SK-N-SH treated with all-trans-retinoic acid at 6 μM for 48 hours (cell line): ENCODE data around the gene MRLN.

Experiments
- ATAC-seq: fragments of 200-7000 bp; cut with Tn5 transposase; 3 replicates; pipeline ENCODE4 v1.9.1; 2020; ENCODE audit warnings: mild to moderate bottlenecking, moderate library complexity
- ARNTL ChIP-seq: fragments of 450-650 bp; formaldehyde crosslinking; IDR thresholded peaks from 2 replicates; pipeline ENCODE4 v1.5.0; 2020; ENCODE audit warnings: low read depth, mild to moderate bottlenecking, moderate library complexity, borderline replicate concordance
- BACH2 ChIP-seq: fragments of 250-450 bp; sonication (Bioruptor Pico); IDR thresholded peaks from 2 replicates; pipeline ENCODE4 v1.9.0; 2021; ENCODE audit warnings: mild to moderate bottlenecking, borderline replicate concordance
- CSDC2 ChIP-seq: fragments of 250-450 bp; sonication (Bioruptor Pico); IDR thresholded peaks from 2 replicates; pipeline ENCODE4 v1.5.0; 2020; ENCODE audit warnings: mild to moderate bottlenecking, moderate library complexity
- CSRNP3 ChIP-seq: fragments of 250-450 bp; sonication (Bioruptor Pico); IDR thresholded peaks from 2 replicates; pipeline ENCODE4 v1.5.1; 2021; ENCODE audit warnings: mild to moderate bottlenecking, moderate library complexity
- ESRRG ChIP-seq: fragments of 250-450 bp; sonication (Bioruptor Pico); IDR thresholded peaks from 2 replicates; pipeline ENCODE4 v1.6.1; 2021; ENCODE audit warnings: mild to moderate bottlenecking
- GLIS3 ChIP-seq: fragments of 250-450 bp; sonication (Bioruptor Pico); IDR thresholded peaks from 2 replicates; pipeline ENCODE4 v1.5.0; 2020; ENCODE audit warnings: mild to moderate bottlenecking, moderate library complexity
- ISL1 ChIP-seq: fragments of 250-450 bp; sonication (Bioruptor Pico); IDR thresholded peaks from 2 replicates; pipeline ENCODE4 v2.1.2; 2022; ENCODE audit warnings: mild to moderate bottlenecking, moderate library complexity
- PPARA ChIP-seq: fragments of 250-450 bp; sonication (Bioruptor Pico); IDR thresholded peaks from 2 replicates; pipeline ENCODE4 v1.5.0; 2020; ENCODE audit warnings: mild to moderate bottlenecking, borderline replicate concordance
- RARB ChIP-seq: fragments of 250-450 bp; sonication (Bioruptor Pico); IDR thresholded peaks from 2 replicates; pipeline ENCODE4 v1.8.0; 2021; ENCODE audit warnings: mild to moderate bottlenecking, moderate library complexity
- SNAI2 ChIP-seq: fragments of 250-450 bp; sonication (Bioruptor Pico); IDR thresholded peaks from 2 replicates; pipeline ENCODE4 v1.5.0; 2020; ENCODE audit warnings: mild to moderate bottlenecking, moderate library complexity
- TCF4 ChIP-seq: fragments of 250-450 bp; sonication (Bioruptor Pico); IDR thresholded peaks from 2 replicates; pipeline ENCODE4 v1.8.0; 2021; ENCODE audit warnings: mild to moderate bottlenecking, moderate library complexity, borderline replicate concordance
- TOX ChIP-seq: fragments of 250-450 bp; sonication (Bioruptor Pico); IDR thresholded peaks from 2 replicates; pipeline ENCODE4 v1.8.0; 2021; ENCODE audit warnings: mild to moderate bottlenecking, moderate library complexity, borderline replicate concordance
- TSHZ2 ChIP-seq: fragments of 250-450 bp; sonication (Bioruptor Pico); IDR thresholded peaks from 2 replicates; pipeline ENCODE4 v1.5.0; 2020; ENCODE audit warnings: mild to moderate bottlenecking, moderate library complexity
- ZC3H10 ChIP-seq: fragments of 250-450 bp; sonication (Bioruptor Pico); IDR thresholded peaks from 2 replicates; pipeline ENCODE4 v1.5.1; 2021; ENCODE audit warnings: mild to moderate bottlenecking, moderate library complexity
- ZFP3 ChIP-seq: fragments of 250-450 bp; sonication (Bioruptor Pico); IDR thresholded peaks from 2 replicates; pipeline ENCODE4 v1.5.0; 2020; ENCODE audit warnings: mild to moderate bottlenecking, moderate library complexity
- ZFP30 ChIP-seq: fragments of 450-650 bp; formaldehyde crosslinking; IDR thresholded peaks from 2 replicates; pipeline ENCODE4 v1.5.0; 2022; ENCODE audit warnings: mild to moderate bottlenecking, moderate library complexity
- ZNF565 ChIP-seq: fragments of 450-650 bp; formaldehyde crosslinking; conservative IDR thresholded peaks from 2 replicates; pipeline ENCODE4 v1.5.0; 2020; ENCODE audit warnings: low read depth, mild to moderate bottlenecking, moderate library complexity
- ZNF70 ChIP-seq: fragments of 450-650 bp; formaldehyde crosslinking; IDR thresholded peaks from 2 replicates; pipeline ENCODE4 v1.5.0; 2020; ENCODE audit warnings: mild to moderate bottlenecking, moderate library complexity
- ZNF8 ChIP-seq: fragments of 450-650 bp; formaldehyde crosslinking; IDR thresholded peaks from 2 replicates; pipeline ENCODE4 v1.5.0; 2020; ENCODE audit warnings: mild to moderate bottlenecking, moderate library complexity
- TF ChIP-seq, protein P1 (sequence below): fragments of 250-450 bp; sonication (Bioruptor Pico); IDR thresholded peaks from 2 replicates; pipeline ENCODE4 v1.8.0; 2020; ENCODE audit warnings: mild to moderate bottlenecking, moderate library complexity, borderline replicate concordance
- TF ChIP-seq, protein P2 (sequence below): fragments of 250-450 bp; sonication (Bioruptor Pico); IDR thresholded peaks from 2 replicates; pipeline ENCODE4 v1.5.1; 2020; ENCODE audit warnings: low read depth, mild to moderate bottlenecking, moderate library complexity

Gene MRLN

DNA sequence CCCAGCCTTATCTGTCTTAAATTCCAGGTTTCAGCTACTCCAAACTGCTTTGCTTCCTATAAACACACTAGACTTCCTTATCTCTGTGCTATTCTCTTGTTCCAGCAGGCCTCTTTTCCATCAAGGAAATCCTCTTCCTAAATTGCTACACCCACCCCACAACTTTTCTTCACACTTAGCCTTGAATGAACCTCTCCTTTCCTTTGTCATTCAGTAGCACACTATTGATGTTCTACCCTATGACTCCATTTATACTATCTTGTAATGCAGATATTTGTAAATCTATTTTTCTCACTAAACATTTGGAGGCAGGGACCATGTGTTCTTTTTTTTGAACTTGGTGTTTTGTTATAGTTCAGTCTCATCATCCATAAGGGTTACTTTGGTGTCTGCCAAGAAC is 47.3 kb downstream of the MRLN start:
- TF ChIP-seq ZC3H10: no peak
- no peak for TF ChIP-seq ZNF8 (CRISPR knock-in tag)
- TF ChIP-seq RARB (CRISPR knock-in tag): no peak
- TF ChIP-seq ZNF565 (CRISPR knock-in tag): no peak
- no peak for TF ChIP-seq ESRRG (CRISPR knock-in tag)
- TF ChIP-seq PPARA (CRISPR knock-in tag): no peak
- TF ChIP-seq, protein P1, sequence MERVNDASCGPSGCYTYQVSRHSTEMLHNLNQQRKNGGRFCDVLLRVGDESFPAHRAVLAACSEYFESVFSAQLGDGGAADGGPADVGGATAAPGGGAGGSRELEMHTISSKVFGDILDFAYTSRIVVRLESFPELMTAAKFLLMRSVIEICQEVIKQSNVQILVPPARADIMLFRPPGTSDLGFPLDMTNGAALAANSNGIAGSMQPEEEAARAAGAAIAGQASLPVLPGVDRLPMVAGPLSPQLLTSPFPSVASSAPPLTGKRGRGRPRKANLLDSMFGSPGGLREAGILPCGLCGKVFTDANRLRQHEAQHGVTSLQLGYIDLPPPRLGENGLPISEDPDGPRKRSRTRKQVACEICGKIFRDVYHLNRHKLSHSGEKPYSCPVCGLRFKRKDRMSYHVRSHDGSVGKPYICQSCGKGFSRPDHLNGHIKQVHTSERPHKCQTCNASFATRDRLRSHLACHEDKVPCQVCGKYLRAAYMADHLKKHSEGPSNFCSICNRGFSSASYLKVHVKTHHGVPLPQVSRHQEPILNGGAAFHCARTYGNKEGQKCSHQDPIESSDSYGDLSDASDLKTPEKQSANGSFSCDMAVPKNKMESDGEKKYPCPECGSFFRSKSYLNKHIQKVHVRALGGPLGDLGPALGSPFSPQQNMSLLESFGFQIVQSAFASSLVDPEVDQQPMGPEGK (CRISPR knock-in tag): no peak
- no peak for TF ChIP-seq BACH2 (CRISPR knock-in tag)
- TF ChIP-seq ZNF70 (CRISPR knock-in tag): no peak
- TF ChIP-seq TSHZ2 (CRISPR knock-in tag): no peak
- no peak for TF ChIP-seq ISL1 (CRISPR knock-in tag)
- no peak for TF ChIP-seq SNAI2 (CRISPR knock-in tag)
- no peak for TF ChIP-seq ZFP30 (CRISPR knock-in tag)
- TF ChIP-seq ARNTL (CRISPR knock-in tag): no peak
- TF ChIP-seq TOX (CRISPR knock-in tag): no peak
- TF ChIP-seq ZFP3 (CRISPR knock-in tag): no peak
- ATAC-seq: no peak

DNA sequence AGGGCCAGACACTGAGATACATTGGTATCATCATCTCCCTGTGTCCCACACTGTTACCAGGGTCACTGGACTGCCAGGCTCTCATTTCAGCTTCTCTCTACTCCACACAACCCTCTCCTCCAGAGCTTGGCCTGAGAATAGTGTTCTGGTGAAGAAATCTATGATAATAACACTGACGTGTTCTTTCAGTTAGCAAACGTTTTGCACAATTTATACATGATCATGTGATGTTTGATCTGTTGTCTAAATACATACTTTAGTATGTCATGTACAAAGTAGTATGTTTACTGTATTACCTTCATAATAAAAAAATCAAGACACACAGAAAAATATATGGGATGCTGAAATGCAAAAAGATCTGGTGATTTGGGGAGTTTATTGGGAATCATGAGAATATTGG is 48.6 kb downstream of the MRLN start:
- TF ChIP-seq TSHZ2 (CRISPR knock-in tag): no peak
- no peak for TF ChIP-seq SNAI2 (CRISPR knock-in tag)
- no peak for TF ChIP-seq ISL1 (CRISPR knock-in tag)
- TF ChIP-seq TOX (CRISPR knock-in tag): no peak
- TF ChIP-seq ARNTL (CRISPR knock-in tag): no peak
- no peak for ATAC-seq

DNA sequence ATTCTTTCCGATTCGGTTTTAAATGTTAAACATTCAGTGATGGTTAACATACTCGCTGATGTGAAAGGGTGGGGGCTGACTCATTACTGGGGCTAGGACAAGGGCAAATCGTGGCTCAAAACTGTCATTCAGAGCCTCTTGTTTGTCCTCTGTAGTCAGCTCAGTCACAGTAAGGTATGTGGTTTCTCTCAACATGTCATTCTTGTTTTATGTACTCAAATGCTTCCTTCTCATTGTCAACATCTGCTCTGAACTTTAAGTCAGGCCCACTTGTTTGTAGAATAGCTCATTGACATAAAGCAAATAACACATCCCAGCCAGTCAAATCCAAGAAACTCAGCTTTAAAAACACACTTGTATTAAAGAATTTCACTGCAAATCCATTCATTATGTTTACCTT is 50.9 kb downstream of the MRLN start:
- ATAC-seq: no peak
- TF ChIP-seq RARB (CRISPR knock-in tag) (no peak), ISL1 (CRISPR knock-in tag) (no peak), PPARA (CRISPR knock-in tag) (no peak), CSRNP3 (CRISPR knock-in tag) (no peak), CSDC2 (CRISPR knock-in tag) (no peak), TCF4 (no peak), ESRRG (CRISPR knock-in tag) (no peak), ZNF70 (CRISPR knock-in tag) (no peak), TSHZ2 (CRISPR knock-in tag) (no peak), SNAI2 (CRISPR knock-in tag) (no peak), TOX (CRISPR knock-in tag) (no peak), ZFP30 (CRISPR knock-in tag) (no peak), ZNF565 (CRISPR knock-in tag) (no peak), ARNTL (CRISPR knock-in tag) (no peak), ZNF8 (CRISPR knock-in tag) (no peak), GLIS3 (CRISPR knock-in tag) (no peak), ZFP3 (CRISPR knock-in tag) (no peak)
- TF ChIP-seq, protein P2, sequence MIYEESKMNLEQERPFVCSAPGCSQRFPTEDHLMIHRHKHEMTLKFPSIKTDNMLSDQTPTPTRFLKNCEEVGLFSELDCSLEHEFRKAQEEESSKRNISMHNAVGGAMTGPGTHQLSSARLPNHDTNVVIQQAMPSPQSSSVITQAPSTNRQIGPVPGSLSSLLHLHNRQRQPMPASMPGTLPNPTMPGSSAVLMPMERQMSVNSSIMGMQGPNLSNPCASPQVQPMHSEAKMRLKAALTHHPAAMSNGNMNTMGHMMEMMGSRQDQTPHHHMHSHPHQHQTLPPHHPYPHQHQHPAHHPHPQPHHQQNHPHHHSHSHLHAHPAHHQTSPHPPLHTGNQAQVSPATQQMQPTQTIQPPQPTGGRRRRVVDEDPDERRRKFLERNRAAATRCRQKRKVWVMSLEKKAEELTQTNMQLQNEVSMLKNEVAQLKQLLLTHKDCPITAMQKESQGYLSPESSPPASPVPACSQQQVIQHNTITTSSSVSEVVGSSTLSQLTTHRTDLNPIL: no peak
